NCI-H2107 treated with DMSO at 0.1 percent for 48 hours (cell line): Measurements from ENCODE around the gene MTFR1L.

ENCODE experiments used
- DNase-seq: peaks from one replicate; lab custom pipeline; 2025; ENCODE audit not compliant: unreplicated experiment; lab: John Stamatoyannopoulos, UW

The MTFR1L gene

DNA sequence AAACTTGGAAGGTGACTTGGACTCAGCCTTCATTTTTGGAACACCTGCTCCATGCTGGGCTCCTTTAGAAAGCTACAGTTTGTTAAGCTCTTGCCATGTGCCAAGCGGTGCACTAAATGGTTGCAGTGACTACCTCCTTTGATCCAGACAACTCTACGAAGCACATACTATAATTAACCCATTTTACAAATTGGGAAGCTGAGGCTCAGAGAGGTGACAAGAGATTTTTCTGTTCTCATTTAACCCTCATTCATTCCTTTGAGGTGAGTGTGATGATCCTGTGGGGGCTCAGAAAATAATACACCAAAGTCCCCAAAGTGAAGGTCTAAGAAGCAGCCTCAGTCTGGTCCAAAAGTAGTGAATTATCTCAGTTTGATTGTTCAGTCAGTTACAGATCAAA lies 57.4 kb downstream of the MTFR1L start:
- DNase-seq = no peak

DNA sequence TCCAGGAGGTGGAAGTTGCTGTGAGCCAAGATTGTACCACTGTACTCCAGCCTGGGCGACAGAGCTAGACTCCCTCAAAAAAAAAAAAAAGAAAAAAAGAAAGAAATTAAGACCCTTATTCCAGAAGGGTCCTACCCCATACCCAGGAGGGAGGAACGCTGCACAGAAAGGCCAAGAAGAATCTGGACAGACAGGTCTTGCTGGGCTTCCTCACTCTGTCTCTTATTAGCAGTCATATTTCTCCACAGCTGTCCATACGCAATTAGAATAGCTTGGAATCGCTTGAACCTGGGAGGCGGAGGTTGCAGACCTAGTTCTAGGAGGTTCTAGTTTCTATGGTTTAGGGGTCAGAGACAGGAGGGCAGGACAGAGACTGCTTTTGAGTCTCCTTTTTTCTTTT lies 58.9 kb downstream of the MTFR1L start:
- no peak for DNase-seq

GRCh38 chr1:25879675-25880074 lies 59.9 kb downstream of the MTFR1L start:
- no peak for DNase-seq

DNA sequence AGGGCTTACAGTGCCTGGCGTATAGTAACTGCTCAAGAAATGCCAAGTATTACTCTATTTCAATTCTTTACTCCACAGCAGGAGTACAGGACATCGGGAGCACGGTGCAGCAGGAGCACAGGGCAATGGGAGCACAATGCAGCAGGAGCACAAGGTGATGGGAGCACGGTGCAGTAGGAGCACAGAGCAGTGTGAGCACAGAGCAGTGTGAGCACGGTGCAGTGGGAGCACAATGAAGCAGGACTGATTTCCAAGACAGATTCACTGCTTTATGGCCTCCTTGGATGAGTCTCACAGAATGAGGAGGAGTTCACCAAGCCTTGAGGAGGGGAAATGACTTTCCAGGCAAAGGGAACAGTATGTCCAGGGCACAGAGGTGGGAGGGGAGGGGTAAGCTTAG lies 60.8 kb downstream of the MTFR1L start:
- DNase-seq = no peak

GRCh38 chr1:25881266-25881665 lies 61.5 kb downstream of the MTFR1L start:
- no peak for DNase-seq
